DMS79 (cell line): ENCODE data around the gene OR51Q1.

Experiments
- DNase-seq: peaks from one replicate; lab custom pipeline; 2025; lab: John Stamatoyannopoulos, UW

OR51Q1 gene, protein sequence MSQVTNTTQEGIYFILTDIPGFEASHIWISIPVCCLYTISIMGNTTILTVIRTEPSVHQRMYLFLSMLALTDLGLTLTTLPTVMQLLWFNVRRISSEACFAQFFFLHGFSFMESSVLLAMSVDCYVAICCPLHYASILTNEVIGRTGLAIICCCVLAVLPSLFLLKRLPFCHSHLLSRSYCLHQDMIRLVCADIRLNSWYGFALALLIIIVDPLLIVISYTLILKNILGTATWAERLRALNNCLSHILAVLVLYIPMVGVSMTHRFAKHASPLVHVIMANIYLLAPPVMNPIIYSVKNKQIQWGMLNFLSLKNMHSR

GRCh38 chr11:5421811-5422210 is at the start of gene OR51Q1:
Gene OR51Q1 (plus strand): TSS chr11:5422111. CDS start chr11:5422201, 90 bp downstream.
- no peak for DNase-seq

DNA sequence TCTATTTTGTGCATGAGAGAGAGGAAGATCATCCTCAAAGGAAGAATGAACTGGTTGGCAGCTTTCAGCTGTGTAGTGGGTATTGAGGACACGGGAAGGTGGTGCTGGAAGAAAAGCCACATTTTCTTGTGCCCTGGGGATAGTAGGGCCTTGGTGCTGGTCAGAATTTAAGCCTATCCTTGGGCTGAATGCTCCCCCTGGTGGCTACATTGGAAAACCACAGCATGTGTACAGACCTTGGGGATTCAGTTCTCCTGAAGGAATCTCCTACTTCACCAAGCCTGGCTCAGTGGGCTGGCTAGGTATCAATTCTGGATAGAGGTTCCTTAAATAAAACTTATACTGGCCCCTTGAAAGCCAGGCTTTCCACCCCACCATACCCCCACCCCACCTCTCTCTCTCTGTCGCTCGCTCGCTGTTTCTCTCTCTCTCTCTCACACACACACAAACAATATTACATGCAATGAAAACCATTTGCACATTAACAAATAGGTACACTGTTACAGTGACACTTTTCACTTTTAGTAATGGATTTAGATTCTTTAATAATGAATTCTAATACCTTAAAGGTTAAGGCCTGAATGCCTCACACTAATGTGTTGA is 41.1 kb upstream of the OR51Q1 start:
- DNase-seq = no peak

DNA sequence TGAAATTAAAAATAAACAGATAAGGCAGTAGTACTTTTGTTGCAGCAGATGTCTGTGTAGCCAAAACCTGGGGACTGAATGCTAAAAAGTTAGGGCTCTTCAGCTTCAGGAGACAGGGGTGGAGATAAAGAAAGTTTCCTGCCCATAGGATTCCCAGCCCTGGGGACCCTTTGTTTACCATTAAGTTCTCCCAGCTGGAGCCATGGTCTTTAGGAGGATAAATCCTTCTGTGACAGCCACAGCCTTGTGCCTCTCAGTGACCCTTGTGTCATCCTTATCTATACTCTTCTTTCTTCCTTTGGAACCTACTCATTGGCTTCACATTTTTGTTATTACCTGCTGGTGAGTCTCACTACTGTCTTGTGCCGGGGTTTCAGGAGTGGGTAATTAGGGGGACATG is 38.3 kb upstream of the OR51Q1 start, which contains the start of gene OR51M1:
Gene OR51M1, plus strand, starts transcription at position 237 of the 400 bp plus-strand sequence. CDS start 5,587 bp downstream, outside the sequence.
- no peak for DNase-seq

DNA sequence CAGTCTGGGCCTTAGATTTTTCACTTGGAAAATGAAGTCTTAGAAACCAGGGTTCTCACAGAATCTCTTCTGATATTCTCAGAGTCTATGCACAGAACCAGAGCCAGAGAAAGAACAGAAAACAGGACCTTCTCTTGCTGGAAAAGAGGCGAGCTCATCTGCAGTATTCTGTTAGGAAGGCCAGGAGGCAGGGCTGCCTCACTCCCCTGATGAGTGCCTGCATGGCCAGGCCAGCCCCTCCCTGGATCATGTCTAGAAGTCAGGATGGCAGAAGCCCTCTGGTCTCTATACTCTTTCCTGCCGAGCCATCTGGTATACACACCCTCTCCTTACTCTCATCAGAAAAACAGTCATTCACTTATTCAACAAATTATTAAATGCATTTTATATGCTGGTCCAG is 37.6 kb upstream of the OR51Q1 start:
- no peak for DNase-seq

- no peak for DNase-seq
These were observed 31.7 kb upstream of the OR51Q1 start for GRCh38 chr11:5390210-5390609.

GRCh38 chr11:5394091-5394490 is 27.8 kb upstream of the OR51Q1 start:
- no peak for DNase-seq

- DNase-seq = no peak
These were observed 23.0 kb upstream of the OR51Q1 start for GRCh38 chr11:5398936-5399335.

DNA sequence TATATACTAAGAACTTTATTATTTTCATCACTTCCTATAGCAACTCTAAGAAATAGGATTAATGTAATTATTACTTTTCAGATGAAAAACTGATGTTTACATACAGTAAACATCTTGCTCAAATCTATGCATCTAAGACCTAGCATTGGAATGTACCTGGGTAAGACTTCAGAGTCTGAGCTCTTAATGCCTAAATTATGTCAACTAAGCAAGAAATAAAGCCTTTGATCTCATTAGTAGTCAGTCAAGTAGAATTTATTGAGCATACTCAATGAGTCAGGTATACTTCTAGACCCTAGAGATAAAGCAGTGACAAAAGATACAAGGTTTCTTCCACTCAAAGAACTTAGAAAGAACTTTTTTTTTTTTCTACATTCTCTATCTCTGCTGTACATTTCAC is 16.7 kb upstream of the OR51Q1 start:
- DNase-seq = no peak

GRCh38 chr11:5420993-5421392 is 918 bp upstream of the OR51Q1 start:
- DNase-seq = no peak

GRCh38 chr11:5423131-5423530 is 1.2 kb downstream of the OR51Q1 start:
- DNase-seq = no peak

DNA sequence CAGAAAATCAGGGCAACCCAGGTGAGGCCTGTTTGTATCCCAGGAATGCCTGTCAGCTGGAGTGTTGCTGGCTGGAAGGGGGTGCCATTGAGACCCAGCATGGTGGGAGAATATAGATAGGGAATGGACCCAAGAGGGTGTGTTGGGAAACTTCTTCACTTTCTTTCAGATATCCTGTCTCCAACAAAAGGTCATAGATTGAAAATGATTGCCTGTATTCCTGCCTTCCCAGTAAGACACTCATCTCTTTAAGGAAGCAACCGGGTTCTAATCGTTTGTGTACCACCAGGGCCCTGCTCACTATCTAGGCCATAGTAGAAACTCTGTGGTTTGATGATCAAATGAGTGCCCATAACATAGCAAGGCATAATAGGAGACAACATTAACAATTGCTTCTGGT is 19.5 kb downstream of the OR51Q1 start, which contains the start of gene OR51I1:
Gene OR51I1, minus strand, starts transcription at position 101 of the 400 bp plus-strand sequence. Its CDS starts 0 bp downstream, at position 101.
- DNase-seq = no peak

- no peak for DNase-seq
These were observed 22.0 kb downstream of the OR51Q1 start for GRCh38 chr11:5443835-5444393.

DNA sequence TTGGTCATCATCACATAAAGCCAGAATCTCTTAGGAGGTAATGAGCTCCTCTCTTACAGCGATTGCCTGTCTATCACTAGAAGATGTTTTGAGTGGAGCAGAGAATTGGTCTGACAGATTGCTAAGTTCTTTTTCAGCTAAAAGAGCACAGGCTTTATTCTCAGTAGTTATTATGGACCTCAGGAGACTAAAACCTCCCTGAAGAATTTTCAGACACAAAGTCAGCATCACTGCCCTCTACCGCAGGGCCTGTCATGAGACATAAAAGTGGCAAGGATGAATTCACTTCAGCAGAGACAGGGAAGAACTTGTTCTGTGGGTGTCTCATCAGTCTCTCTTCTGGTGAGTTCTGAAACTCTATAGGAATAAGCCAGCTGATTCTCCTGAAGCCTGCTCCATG is 27.1 kb downstream of the OR51Q1 start, which contains the start of gene OR51I2:
Gene OR51I2, plus strand, starts transcription at position 301 of the 400 bp plus-strand sequence. CDS start 4,166 bp downstream, outside the sequence.
- DNase-seq = no peak

DNA sequence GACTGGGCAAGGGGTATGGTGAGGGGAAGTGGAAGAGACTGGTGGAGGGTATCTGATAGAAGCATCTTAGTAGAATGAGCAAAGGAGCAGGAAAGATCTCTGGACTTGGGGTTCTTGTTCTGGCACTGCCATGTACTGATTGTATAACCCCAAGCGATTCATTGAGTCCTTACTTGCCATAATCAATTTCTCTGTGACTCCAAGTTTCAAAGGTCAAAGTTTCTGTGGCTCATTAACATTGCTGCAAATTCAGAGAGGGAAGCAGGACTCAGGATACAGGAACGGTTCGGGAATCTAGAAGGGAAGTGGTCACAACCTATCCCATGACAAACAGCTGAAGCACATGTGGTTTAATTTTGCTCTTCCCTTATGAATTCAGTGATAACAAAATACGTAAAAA is 27.5 kb downstream of the OR51Q1 start:
- DNase-seq = no peak

- no peak for DNase-seq
These were observed 39.2 kb downstream of the OR51Q1 start for GRCh38 chr11:5460983-5461621.

- DNase-seq = no peak
These were observed 45.6 kb downstream of the OR51Q1 start for GRCh38 chr11:5467527-5467926.
